ENCODE data around the gene DNMT3A. TPM values are rescaled to one million over a fixed set of nuclear protein-coding genes. Genes with fewer than 3 reads are reported as not detected.

The DNMT3A gene
- total and polyA plus RNA-seq, 2 donors (not counting 3 experiments of a cell fraction or from before 2014, with no cell fraction given): 23.3 to 71.7 TPM

GRCh38 chr2:25184254-25184653, 157.5 kb downstream of the DNMT3A start:
- no TSS peak for BruUV-seq (replicated peaks)
- POLR2A ChIA-PET: no interaction called here
- H3K4me1 ChIP-seq (ENCODE audit: control insufficient read depth, extremely low read depth, insufficient read depth, low read length): no peaks in the 10 kb centered on the region
- DNase-seq (ENCODE audit: low read depth, low spot score): no peak
- intact Hi-C loops (cut with micrococcal nuclease) (no loop called here), dilution Hi-C loops (cut with MboI; ENCODE audit: extremely low pct_ligation_motif_present, low sequenced_read_pairs) (no loop called here)
- H3K4me3 ChIP-seq (replicated peaks in 1 of 3; ENCODE audit: insufficient read depth in 1 of 3, low read depth in 1 of 3, low read length in 3 of 3): no peak overlapping the region
- H3K9me1 ChIP-seq (replicated peaks; ENCODE audit: control insufficient read depth, extremely low read depth, insufficient read depth, low read length): no peaks in the 10 kb centered on the region
- H3K27ac ChIP-seq (ENCODE audit: insufficient read depth, low read depth, low read length): no peak overlapping the region
- no peaks in the 10 kb centered on the region for H4K20me1 ChIP-seq (replicated peaks; ENCODE audit: control insufficient read depth, extremely low read depth, insufficient read depth, low read length)
- H3K4me2 ChIP-seq (ENCODE audit: insufficient read depth, low read length): no peak overlapping the region
- no peaks in the 10 kb centered on the region for H3K79me2 ChIP-seq (ENCODE audit: control insufficient read depth, insufficient read depth, low read length)
- H3K9me3 ChIP-seq (replicated peaks; ENCODE audit: control insufficient read depth, insufficient read depth, low read length): no peaks in the 10 kb centered on the region
- H3K9ac ChIP-seq (replicated peaks; ENCODE audit: extremely low read depth, insufficient read depth, low read length): no peak overlapping the region
- H3K27me3 ChIP-seq (ENCODE audit: control insufficient read depth in 2 of 2, insufficient read depth in 2 of 2, low read length in 2 of 2): peaks cover 3 to 4% of the 10 kb centered on the region in 2 experiments
- H3K36me3 ChIP-seq (ENCODE audit: control insufficient read depth in 2 of 2, extremely low read depth in 1 of 2, insufficient read depth in 2 of 2, low read length in 2 of 2): no peaks in the 10 kb centered on the region
- no peak for FAIRE-seq
- no peak overlapping the region for H2AFZ ChIP-seq (ENCODE audit: low read depth, low read length)
- CTCF ChIA-PET: interaction anchor here (0.6 to 1.1 kb wide), 2 partner anchors 12 to 18 kb away, joined by 3 to 6 read pairs; no protein-coding TSS in a partner anchor
- no peak for TF ChIP-seq MYC (IDR thresholded peaks at IDR 0.05; ENCODE audit: low read depth, low read length)
- TF ChIP-seq FOS (IDR thresholded peaks at IDR 0.05; ENCODE audit: borderline replicate concordance, insufficient read depth, low read length): no peak
- TF ChIP-seq POLR2AphosphoS5 (IDR thresholded peaks at IDR 0.05; ENCODE audit: insufficient read depth, low read depth, low read length): no peak
- no peak for TF ChIP-seq CTCF (IDR thresholded peaks at IDR 0.05; ENCODE audit: extremely low read depth in 1 of 2, insufficient read depth in 1 of 2, low read depth in 1 of 2, low read length in 2 of 2)
- no peak for TF ChIP-seq MAX (IDR thresholded peaks at IDR 0.05; ENCODE audit: insufficient read depth, insufficient read length)
- TF ChIP-seq POLR2A (IDR thresholded peaks at IDR 0.05; ENCODE audit: low read depth, low read length): no peak
- TF ChIP-seq JUN (IDR thresholded peaks at IDR 0.05; ENCODE audit: borderline replicate concordance, insufficient read depth, insufficient read length, low read depth): no peak
- TF ChIP-seq EZH2 (IDR thresholded peaks at IDR 0.05; ENCODE audit: borderline replicate concordance, low read depth, low read length, severe bottlenecking): no peak
- no peak for TF ChIP-seq GATA2 (IDR thresholded peaks at IDR 0.05; ENCODE audit: insufficient read depth, insufficient read length, low read depth, low read length)
